Colonic mucosa (tissue), 4 donors: Measurements from ENCODE around the gene ACAP1. TPM values are rescaled to one million over a fixed set of nuclear protein-coding genes. Genes with fewer than 3 reads are reported as not detected.

Experiments used
- DNase-seq: peaks from one replicate; pipeline ENCODE4 v3.0.0-alpha.2; 2020
- H3K27ac ChIP-seq: fragments of 200-600 bp; one replicate; pipeline ENCODE4 v1.8.0; 2021
- H3K27me3 ChIP-seq: fragments of 200-600 bp; one replicate; pipeline ENCODE4 v1.8.0; 2021
- H3K36me3 ChIP-seq: fragments of 200-600 bp; one replicate; pipeline ENCODE4 v1.8.0; 2021
- H3K4me1 ChIP-seq: fragments of 200-600 bp; one replicate; pipeline ENCODE4 v1.8.0; 2021; ENCODE audit warnings: mild to moderate bottlenecking
- H3K4me3 ChIP-seq: fragments of 200-600 bp; one replicate; pipeline ENCODE4 v1.8.0; 2021
- H3K9ac ChIP-seq, 2 donors: one replicate each; pipeline ENCODE4 v1.7.0; 2013; ENCODE audit warnings: control low read depth in 2 of 2, low read depth in 2 of 2, low read length in 2 of 2
- H3K9me3 ChIP-seq: fragments of 200-600 bp; one replicate; pipeline ENCODE4 v1.8.0; 2021
- CTCF ChIP-seq: fragments of 200-600 bp; IDR thresholded peaks from one replicate; pipeline ENCODE4 v1.8.0; 2022; ENCODE audit warnings: antibody characterized with exemption, mild to moderate bottlenecking
- intact Hi-C: fragments of 100-400 bp; cut with DNase I; formaldehyde crosslinking; loops from one replicate; pipeline ENCODE4 v1.14.1; 2022
- total RNA-seq, 2 donors: library from RNA; stranded (reverse); fragmentation: NEBNext Ultra II Directional in 1 of 2; extraction: Animal tissue kit (Norgen Biotek cat#: 25700) in 1 of 2; gene quantifications; one replicate each; pipeline ENCODE4 v1.2.1, GENCODE V29; 2021
- donor health status: healthy.
- donor health status: DM: no; HTN: no; CAD: no.
- donor health status: DM: no; HTN: no; CAD: no.

ACAP1 gene
- total RNA-seq, 2 donors from 2014 or later, result 7.4 to 12.1 TPM

DNA sequence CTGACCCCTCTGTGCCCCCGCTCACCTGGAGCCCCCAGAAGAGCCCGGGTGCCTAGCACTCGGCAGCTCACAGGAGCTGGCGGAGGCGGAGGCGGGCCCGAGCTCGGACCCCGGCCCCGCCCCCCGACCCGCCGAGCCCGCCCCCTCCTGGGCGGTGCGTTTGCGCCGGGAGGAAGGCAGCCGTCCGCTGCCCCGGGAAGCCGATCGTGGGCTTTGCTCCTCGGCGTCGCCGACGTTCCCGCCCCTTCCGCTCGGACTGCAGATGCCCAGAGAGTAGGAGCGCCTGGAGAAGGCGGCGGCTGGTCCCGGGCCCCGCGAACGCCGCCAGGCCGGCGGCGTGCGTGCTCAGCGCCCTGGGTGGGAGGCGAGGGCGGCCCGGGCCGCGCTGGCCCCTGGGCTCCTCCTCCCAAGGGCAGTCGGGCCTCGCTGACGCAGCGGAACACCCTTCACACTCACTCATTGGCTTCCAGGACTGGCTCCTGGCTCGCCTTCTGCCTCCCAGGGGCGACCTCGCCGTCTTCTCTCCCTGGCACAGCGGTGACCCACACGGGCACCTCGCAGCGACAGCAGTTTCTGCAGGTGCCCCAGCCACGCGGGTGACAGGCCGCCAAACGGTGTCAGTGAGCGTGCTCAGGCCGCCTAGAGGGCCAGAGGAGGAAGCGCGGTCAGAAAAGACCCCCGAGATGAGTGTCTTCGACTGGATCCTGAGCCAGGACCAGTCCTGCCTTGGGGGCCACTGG lies 58.3 kb downstream of the ACAP1 start, which contains the start of gene PLSCR3:
TSS of gene PLSCR3 (minus strand) at position 74 of the 740 bp plus-strand sequence. CDS start 415 bp downstream, outside the sequence.
- peak within 1 kb of the TSS; percentile 97 for H3K27ac ChIP-seq
- no peak for TF ChIP-seq CTCF
- H3K9me3 ChIP-seq, result no peaks in the 10 kb centered on the region
- no peaks in the 10 kb centered on the region for H3K4me1 ChIP-seq
- DNase-seq, result peak; percentile 90
- H3K9ac ChIP-seq, result peak within 1 kb of the TSS; percentile 73 to 77
- intact Hi-C loops, result no loop called here
- H3K27me3 ChIP-seq, result no peaks in the 10 kb centered on the region
- H3K36me3 ChIP-seq, result no peaks in the 10 kb centered on the region
- peak within 1 kb of the TSS; percentile 60 for H3K4me3 ChIP-seq

DNA sequence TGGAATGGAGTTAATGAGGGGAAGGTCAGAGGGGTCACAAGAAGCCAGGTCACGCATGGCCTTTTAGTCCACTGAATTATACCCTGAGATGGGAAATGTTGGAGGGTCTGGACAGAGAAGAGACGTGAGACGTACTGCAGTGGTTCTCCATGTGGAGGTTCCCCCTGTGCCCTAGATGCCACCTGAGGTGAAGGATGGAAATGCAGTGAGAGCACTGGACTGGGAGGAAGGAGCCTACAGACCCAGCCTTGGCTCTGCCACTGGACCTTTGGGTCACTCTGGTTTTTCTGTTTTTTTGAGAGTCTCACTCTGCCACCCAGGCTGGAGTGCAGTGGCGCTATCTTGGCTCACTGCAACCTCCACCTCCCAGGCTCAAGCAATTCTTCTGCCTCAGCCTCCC lies 59.8 kb downstream of the ACAP1 start:
- DNase-seq, result no peak
- Histone ChIP-seq H3K4me1 (no peaks in the 10 kb centered on the region), H3K36me3 (no peaks in the 10 kb centered on the region), H3K27ac (no peak overlapping the region), H3K9ac (no peak overlapping the region), H3K4me3 (no peak overlapping the region), H3K27me3 (no peaks in the 10 kb centered on the region), H3K9me3 (no peaks in the 10 kb centered on the region)
- no peak for TF ChIP-seq CTCF
- intact Hi-C loops, result no loop called here

GRCh38 chr17:7398612-7399011 lies 62.3 kb downstream of the ACAP1 start:
- no peak for DNase-seq
- Histone ChIP-seq H3K4me3 (no peak overlapping the region), H3K36me3 (no peaks in the 10 kb centered on the region), H3K27ac (no peak overlapping the region), H3K9ac (no peak overlapping the region), H3K4me1 (peaks cover 5% of the 10 kb centered on the region), H3K27me3 (no peaks in the 10 kb centered on the region), H3K9me3 (no peaks in the 10 kb centered on the region)
- TF ChIP-seq CTCF, result no peak
- intact Hi-C loops, result no loop called here

Other genes starting within 250 kb of the ACAP1 start
- gene ASGR2, start 221.7 kb upstream of the ACAP1 start, total RNA-seq, result under 1 TPM; 0.45 to 0.49 TPM
- gene ASGR1, start 157.2 kb upstream of the ACAP1 start, total RNA-seq, result 1 to 10 TPM in 1 of 2 donors, under 1 TPM in 1; 0.47 to 1.1 TPM
- 1 to 10 TPM; 4.8 to 5.6 TPM for gene DLG4, start 116.7 kb upstream of the ACAP1 start, total RNA-seq
- gene ACADVL, start 116.6 kb upstream of the ACAP1 start, total RNA-seq, result 100 to 1,000 TPM; 606 to 859 TPM
- gene DVL2, start 102.0 kb upstream of the ACAP1 start, total RNA-seq, result 10 to 100 TPM; 32.4 to 42.4 TPM
- 10 to 100 TPM; 29.8 to 38.6 TPM for gene PHF23, start 97.1 kb upstream of the ACAP1 start, total RNA-seq
- 100 to 1,000 TPM; 378 to 513 TPM for gene GABARAP, start 94.1 kb upstream of the ACAP1 start, total RNA-seq
- gene CTDNEP1, start 84.8 kb upstream of the ACAP1 start, total RNA-seq, result 100 to 1,000 TPM; 124 to 145 TPM
- gene ELP5, start 84.3 kb upstream of the ACAP1 start, total RNA-seq, result 10 to 100 TPM; 34.4 to 77.9 TPM
- gene CLDN7, start 74.1 kb upstream of the ACAP1 start, total RNA-seq, result 100 to 1,000 TPM; 798 to 919 TPM
- gene SLC2A4, start 54.8 kb upstream of the ACAP1 start, total RNA-seq, result 1 to 10 TPM; 1.9 to 5.7 TPM
- gene YBX2, start 41.9 kb upstream of the ACAP1 start, total RNA-seq, result 10 to 100 TPM; 22.1 to 40.4 TPM
- 100 to 1,000 TPM; 367 to 917 TPM for gene EIF5A, start 28.9 kb upstream of the ACAP1 start, total RNA-seq
- 10 to 100 TPM; 53.8 to 85.7 TPM for gene GPS2, start 21.2 kb upstream of the ACAP1 start, total RNA-seq
- 10 to 100 TPM; 30.2 to 55.8 TPM for gene NEURL4, start 7.2 kb upstream of the ACAP1 start, total RNA-seq
- gene KCTD11, start 15.6 kb downstream of the ACAP1 start, total RNA-seq, result 10 to 100 TPM in 1 of 2 donors, 1 to 10 TPM in 1; 5.6 to 12.6 TPM
- not detected for gene TMEM95, start 18.6 kb downstream of the ACAP1 start, total RNA-seq
- gene TNK1, start 44.6 kb downstream of the ACAP1 start, total RNA-seq, result 10 to 100 TPM; 18.0 to 22.6 TPM
- gene PLSCR3, start 58.0 kb downstream of the ACAP1 start, total RNA-seq, result 10 to 100 TPM; 11.0 to 12.0 TPM
- 100 to 1,000 TPM in 1 of 2 donors, 10 to 100 TPM in 1; 88.2 to 101 TPM for gene TMEM256, start 67.6 kb downstream of the ACAP1 start, total RNA-seq
- gene NLGN2, start 71.3 kb downstream of the ACAP1 start, total RNA-seq, result 1 to 10 TPM; 2.5 to 5.0 TPM
- gene SPEM1, start 83.8 kb downstream of the ACAP1 start, total RNA-seq, result not detected
- not detected for gene SPEM2, start 89.1 kb downstream of the ACAP1 start, total RNA-seq
- gene SPEM3, start 92.3 kb downstream of the ACAP1 start, total RNA-seq, result not detected
- gene TMEM102, start 98.9 kb downstream of the ACAP1 start, total RNA-seq, result 10 to 100 TPM; 20.4 to 20.6 TPM
- gene FGF11, start 103.0 kb downstream of the ACAP1 start, total RNA-seq, result 1 to 10 TPM; 1.2 to 1.6 TPM
- gene CHRNB1, start 108.5 kb downstream of the ACAP1 start, total RNA-seq, result 1 to 10 TPM; 4.3 to 6.1 TPM
- gene ZBTB4, start 143.1 kb downstream of the ACAP1 start, total RNA-seq, result 10 to 100 TPM; 12.9 to 26.7 TPM
- not detected for gene SLC35G6, start 144.9 kb downstream of the ACAP1 start, total RNA-seq
- 100 to 1,000 TPM in 1 of 2 donors, 10 to 100 TPM in 1; 73.5 to 137 TPM for gene POLR2A, start 147.8 kb downstream of the ACAP1 start, total RNA-seq
- gene TNFSF12, start 212.5 kb downstream of the ACAP1 start, total RNA-seq, result 10 to 100 TPM; 11.4 to 18.3 TPM
- gene TNFSF13, start 222.2 kb downstream of the ACAP1 start, total RNA-seq, result 100 to 1,000 TPM in 1 of 2 donors, 10 to 100 TPM in 1; 67.5 to 125 TPM
- gene SENP3, start 225.4 kb downstream of the ACAP1 start, total RNA-seq, result 10 to 100 TPM; 25.7 to 56.6 TPM
- gene CD68, start 243.1 kb downstream of the ACAP1 start, total RNA-seq, result 10 to 100 TPM; 37.7 to 56.6 TPM
- gene MPDU1, start 247.3 kb downstream of the ACAP1 start, total RNA-seq, result 100 to 1,000 TPM in 1 of 2 donors, 10 to 100 TPM in 1; 80.1 to 111 TPM